Uterus (tissue), 2 donors: Measurements from ENCODE around the gene NELFB.

Experiments
- POLR2A ChIP-seq, 2 donors: fragments of 450-650 bp; IDR thresholded peaks; one replicate each; pipeline ENCODE4 v1.6.1; 2016; ENCODE audit warnings: antibody characterized with exemption in 2 of 2, mild to moderate bottlenecking in 1 of 2, moderate library complexity in 1 of 2
- TF ChIP-seq, protein P1 (sequence below), 4 experiments: fragments of 200-600 bp in 2 of 4; fragments of 450-650 bp in 2 of 4; sonication (generic) in 2 of 4; IDR thresholded peaks; one replicate each; pipeline ENCODE4 v1.5.1; 2016 to 2019; ENCODE audit warnings: antibody characterized with exemption in 4 of 4, mild to moderate bottlenecking in 2 of 4, moderate library complexity in 1 of 4

DNA sequence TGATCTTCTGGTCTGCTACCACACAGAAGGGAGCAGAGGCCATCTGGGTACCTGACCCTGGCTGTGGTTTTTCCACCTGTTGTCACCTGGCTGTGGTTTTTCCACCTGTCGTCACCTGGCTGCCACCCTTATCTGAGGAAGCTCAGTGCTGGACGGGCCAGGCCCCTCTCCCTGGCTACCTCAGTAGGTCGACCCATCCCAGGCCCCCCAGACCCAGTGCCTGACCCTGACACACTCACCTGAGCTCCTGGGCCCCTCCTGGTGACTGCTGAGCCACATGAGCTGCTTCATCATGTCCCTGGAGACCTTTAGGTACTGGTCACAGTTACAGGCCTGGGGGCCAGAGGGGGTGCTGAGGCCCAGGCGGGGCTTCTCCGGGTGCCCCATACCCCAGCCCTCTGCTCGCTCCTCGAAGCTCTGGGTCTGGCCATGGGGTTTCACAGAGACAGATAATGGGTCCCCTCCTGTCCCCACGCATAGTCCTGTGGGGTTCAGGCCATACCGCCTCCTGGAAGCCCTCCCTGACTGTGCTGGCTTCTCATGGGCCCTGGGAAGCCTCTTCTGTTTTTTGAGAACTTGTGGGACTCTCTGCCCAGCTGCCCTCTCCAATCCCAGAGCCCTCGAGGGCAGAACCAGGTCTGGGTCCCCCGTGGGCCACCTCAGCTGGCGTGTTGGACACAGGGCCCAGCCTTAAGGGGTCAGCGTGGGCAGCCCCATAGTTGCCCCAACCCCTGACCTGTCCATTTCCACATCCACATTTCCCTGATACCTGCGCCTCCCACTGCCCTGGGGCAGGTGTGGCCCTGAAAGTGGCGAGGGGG is 54.5 kb downstream of the NELFB start:
- no peak for TF ChIP-seq POLR2A (IDR thresholded peaks at IDR 0.05)
- TF ChIP-seq, protein P1, sequence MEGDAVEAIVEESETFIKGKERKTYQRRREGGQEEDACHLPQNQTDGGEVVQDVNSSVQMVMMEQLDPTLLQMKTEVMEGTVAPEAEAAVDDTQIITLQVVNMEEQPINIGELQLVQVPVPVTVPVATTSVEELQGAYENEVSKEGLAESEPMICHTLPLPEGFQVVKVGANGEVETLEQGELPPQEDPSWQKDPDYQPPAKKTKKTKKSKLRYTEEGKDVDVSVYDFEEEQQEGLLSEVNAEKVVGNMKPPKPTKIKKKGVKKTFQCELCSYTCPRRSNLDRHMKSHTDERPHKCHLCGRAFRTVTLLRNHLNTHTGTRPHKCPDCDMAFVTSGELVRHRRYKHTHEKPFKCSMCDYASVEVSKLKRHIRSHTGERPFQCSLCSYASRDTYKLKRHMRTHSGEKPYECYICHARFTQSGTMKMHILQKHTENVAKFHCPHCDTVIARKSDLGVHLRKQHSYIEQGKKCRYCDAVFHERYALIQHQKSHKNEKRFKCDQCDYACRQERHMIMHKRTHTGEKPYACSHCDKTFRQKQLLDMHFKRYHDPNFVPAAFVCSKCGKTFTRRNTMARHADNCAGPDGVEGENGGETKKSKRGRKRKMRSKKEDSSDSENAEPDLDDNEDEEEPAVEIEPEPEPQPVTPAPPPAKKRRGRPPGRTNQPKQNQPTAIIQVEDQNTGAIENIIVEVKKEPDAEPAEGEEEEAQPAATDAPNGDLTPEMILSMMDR (IDR thresholded peaks at IDR 0.05), result no peak
